ENCODE results near the gene PI4K2B. TPM values are rescaled to one million over a fixed set of nuclear protein-coding genes. Genes with fewer than 3 reads are reported as not detected.

Gene PI4K2B
- total and polyA plus RNA-seq, 2 experiments from 2014 or later: 6.7 to 21.4 TPM

DNA sequence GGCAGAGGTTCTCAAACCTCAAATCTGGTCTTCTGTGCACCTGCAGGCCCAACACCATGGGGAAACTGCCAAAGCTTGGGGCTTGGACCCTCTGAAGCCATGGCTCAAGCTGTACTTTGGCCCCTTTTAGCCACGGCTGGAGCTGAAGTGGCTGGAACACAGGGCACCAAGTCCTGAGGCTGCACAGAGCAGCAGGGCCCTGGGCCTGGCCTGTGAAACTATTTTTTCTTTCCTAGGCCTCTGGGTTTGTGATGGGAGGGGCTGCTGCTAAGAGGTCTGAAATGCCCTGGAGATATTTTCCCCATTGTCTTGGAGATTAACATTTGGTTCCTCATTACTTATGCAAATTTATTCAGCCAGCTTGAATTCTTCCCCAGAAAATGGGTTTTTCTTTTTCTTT is 18.3 kb upstream of the PI4K2B start (continued):
- TF ChIP-seq, protein P1, sequence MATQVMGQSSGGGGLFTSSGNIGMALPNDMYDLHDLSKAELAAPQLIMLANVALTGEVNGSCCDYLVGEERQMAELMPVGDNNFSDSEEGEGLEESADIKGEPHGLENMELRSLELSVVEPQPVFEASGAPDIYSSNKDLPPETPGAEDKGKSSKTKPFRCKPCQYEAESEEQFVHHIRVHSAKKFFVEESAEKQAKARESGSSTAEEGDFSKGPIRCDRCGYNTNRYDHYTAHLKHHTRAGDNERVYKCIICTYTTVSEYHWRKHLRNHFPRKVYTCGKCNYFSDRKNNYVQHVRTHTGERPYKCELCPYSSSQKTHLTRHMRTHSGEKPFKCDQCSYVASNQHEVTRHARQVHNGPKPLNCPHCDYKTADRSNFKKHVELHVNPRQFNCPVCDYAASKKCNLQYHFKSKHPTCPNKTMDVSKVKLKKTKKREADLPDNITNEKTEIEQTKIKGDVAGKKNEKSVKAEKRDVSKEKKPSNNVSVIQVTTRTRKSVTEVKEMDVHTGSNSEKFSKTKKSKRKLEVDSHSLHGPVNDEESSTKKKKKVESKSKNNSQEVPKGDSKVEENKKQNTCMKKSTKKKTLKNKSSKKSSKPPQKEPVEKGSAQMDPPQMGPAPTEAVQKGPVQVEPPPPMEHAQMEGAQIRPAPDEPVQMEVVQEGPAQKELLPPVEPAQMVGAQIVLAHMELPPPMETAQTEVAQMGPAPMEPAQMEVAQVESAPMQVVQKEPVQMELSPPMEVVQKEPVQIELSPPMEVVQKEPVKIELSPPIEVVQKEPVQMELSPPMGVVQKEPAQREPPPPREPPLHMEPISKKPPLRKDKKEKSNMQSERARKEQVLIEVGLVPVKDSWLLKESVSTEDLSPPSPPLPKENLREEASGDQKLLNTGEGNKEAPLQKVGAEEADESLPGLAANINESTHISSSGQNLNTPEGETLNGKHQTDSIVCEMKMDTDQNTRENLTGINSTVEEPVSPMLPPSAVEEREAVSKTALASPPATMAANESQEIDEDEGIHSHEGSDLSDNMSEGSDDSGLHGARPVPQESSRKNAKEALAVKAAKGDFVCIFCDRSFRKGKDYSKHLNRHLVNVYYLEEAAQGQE (IDR thresholded peaks at IDR 0.05; ENCODE audit: unreplicated experiment): no peak
- TF ChIP-seq STAT1 (IDR thresholded peaks at IDR 0.05; ENCODE audit: unreplicated experiment): no peak

DNA sequence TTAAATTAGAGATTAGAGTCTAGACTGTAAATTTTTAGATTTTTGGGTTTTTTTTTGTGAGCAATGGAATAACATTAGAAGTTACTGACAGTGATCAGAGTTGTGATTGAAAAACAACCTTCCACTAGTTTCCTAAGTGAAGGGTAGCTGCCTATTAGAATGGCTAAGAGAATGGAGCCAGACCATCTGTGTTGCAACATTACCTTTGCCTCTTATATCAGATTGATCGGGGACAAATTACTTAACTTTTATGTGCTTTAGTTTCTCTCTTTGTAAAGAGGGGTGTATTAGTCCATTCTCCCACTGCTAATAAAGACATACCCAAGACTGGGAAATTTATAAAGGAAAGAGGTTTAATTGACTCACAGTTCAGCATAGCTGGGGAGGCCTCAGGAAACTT is 12.5 kb upstream of the PI4K2B start:
- peaks cover 13% of the 10 kb centered on the region for H3K36me3 ChIP-seq (ENCODE audit: insufficient read depth)
- Mint-ChIP-seq H3K4me1 (no peaks in the 10 kb centered on the region), H3K9me3 (peaks cover 56% of the 10 kb centered on the region), H3K36me3 (ENCODE audit: low read depth) (peaks cover 37% of the 10 kb centered on the region), H3K27me3 (ENCODE audit: insufficient read depth, low read depth, poor library complexity) (peaks cover 4% of the 10 kb centered on the region), H3K4me3 (no peak overlapping the region), H3K27ac (no peak overlapping the region)
- peaks cover 3% of the 10 kb centered on the region; the same call in 1 of the 2 replicates for H3K9me2 ChIP-seq (ENCODE audit: insufficient read depth)
- H2AFZ ChIP-seq: no peak overlapping the region
- no peaks in the 10 kb centered on the region for H3K79me2 ChIP-seq (replicated peaks; ENCODE audit: insufficient read depth)
- H3K27ac ChIP-seq (ENCODE audit: low read depth): no peak overlapping the region
- no peaks in the 10 kb centered on the region for H3K4me1 ChIP-seq (ENCODE audit: insufficient read depth)
- no peak for DNase-seq (ENCODE audit: low spot score)
- no peak for TF ChIP-seq EZH2 (IDR thresholded peaks at IDR 0.05; ENCODE audit: low read depth, unreplicated experiment)
- no peaks in the 10 kb centered on the region for H4K20me1 ChIP-seq (replicated peaks; ENCODE audit: insufficient read depth)
- H3K4me3 ChIP-seq: no peak overlapping the region
- ATAC-seq: no peak
- H3K27me3 ChIP-seq (ENCODE audit: insufficient read depth): no peaks in the 10 kb centered on the region
- no peak overlapping the region for H3K4me2 ChIP-seq
- no peaks in the 10 kb centered on the region for H3F3A ChIP-seq (replicated peaks; ENCODE audit: low read depth)

DNA sequence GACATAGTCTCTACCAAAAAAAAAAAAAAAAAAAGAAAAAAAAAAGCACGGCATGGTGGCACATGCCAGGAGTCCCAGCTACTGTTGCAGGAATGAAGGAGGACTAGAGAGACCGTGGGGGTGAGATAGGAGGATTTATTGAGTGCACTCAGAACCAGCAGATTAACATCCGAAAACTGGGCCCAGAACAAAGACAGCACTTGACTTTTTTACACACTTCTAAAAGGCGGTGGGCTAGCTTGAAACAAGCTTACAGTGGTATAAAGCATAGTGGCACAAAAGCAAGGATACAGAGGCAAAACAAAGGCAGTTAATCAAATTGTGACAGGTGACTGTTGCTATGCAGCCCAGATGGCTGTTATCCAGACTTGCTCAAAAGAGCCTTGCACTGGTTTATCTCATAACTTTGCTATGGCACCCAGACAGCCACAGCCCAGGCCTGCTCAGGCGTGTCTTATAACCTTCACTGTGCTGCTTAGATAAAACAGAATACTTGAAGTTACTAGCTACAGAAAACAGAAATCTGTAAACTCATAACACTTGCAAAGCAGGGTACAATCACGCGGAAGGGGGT is 9.9 kb upstream of the PI4K2B start:
- Mint-ChIP-seq H3K4me3 (no peak overlapping the region), H3K27me3 (ENCODE audit: insufficient read depth, low read depth, poor library complexity) (peaks cover 2% of the 10 kb centered on the region), H3K27ac (no peak overlapping the region), H3K9me3 (peaks cover 66% of the 10 kb centered on the region), H3K36me3 (ENCODE audit: low read depth) (peaks cover 38% of the 10 kb centered on the region), H3K4me1 (no peaks in the 10 kb centered on the region)
- Histone ChIP-seq H3K4me1 (ENCODE audit: insufficient read depth) (no peaks in the 10 kb centered on the region), H3K4me3 (no peak overlapping the region), H3K36me3 (ENCODE audit: insufficient read depth) (peaks cover 13% of the 10 kb centered on the region), H4K20me1 (replicated peaks; ENCODE audit: insufficient read depth) (no peaks in the 10 kb centered on the region), H3K27me3 (ENCODE audit: insufficient read depth) (no peaks in the 10 kb centered on the region), H3F3A (replicated peaks; ENCODE audit: low read depth) (no peaks in the 10 kb centered on the region), H3K4me2 (no peak overlapping the region), H3K79me2 (replicated peaks; ENCODE audit: insufficient read depth) (no peaks in the 10 kb centered on the region), H2AFZ (no peak overlapping the region), H3K9me2 (ENCODE audit: insufficient read depth) (peaks cover 8% of the 10 kb centered on the region; the same call in 1 of the 2 replicates), H3K27ac (ENCODE audit: low read depth) (no peak overlapping the region)
- TF ChIP-seq CREB1 (CRISPR knock-in tag; IDR thresholded peaks at IDR 0.05; ENCODE audit: low read depth): peak; percentile 49; the same call in 1 of the 2 replicates
- TF ChIP-seq, protein P2, sequence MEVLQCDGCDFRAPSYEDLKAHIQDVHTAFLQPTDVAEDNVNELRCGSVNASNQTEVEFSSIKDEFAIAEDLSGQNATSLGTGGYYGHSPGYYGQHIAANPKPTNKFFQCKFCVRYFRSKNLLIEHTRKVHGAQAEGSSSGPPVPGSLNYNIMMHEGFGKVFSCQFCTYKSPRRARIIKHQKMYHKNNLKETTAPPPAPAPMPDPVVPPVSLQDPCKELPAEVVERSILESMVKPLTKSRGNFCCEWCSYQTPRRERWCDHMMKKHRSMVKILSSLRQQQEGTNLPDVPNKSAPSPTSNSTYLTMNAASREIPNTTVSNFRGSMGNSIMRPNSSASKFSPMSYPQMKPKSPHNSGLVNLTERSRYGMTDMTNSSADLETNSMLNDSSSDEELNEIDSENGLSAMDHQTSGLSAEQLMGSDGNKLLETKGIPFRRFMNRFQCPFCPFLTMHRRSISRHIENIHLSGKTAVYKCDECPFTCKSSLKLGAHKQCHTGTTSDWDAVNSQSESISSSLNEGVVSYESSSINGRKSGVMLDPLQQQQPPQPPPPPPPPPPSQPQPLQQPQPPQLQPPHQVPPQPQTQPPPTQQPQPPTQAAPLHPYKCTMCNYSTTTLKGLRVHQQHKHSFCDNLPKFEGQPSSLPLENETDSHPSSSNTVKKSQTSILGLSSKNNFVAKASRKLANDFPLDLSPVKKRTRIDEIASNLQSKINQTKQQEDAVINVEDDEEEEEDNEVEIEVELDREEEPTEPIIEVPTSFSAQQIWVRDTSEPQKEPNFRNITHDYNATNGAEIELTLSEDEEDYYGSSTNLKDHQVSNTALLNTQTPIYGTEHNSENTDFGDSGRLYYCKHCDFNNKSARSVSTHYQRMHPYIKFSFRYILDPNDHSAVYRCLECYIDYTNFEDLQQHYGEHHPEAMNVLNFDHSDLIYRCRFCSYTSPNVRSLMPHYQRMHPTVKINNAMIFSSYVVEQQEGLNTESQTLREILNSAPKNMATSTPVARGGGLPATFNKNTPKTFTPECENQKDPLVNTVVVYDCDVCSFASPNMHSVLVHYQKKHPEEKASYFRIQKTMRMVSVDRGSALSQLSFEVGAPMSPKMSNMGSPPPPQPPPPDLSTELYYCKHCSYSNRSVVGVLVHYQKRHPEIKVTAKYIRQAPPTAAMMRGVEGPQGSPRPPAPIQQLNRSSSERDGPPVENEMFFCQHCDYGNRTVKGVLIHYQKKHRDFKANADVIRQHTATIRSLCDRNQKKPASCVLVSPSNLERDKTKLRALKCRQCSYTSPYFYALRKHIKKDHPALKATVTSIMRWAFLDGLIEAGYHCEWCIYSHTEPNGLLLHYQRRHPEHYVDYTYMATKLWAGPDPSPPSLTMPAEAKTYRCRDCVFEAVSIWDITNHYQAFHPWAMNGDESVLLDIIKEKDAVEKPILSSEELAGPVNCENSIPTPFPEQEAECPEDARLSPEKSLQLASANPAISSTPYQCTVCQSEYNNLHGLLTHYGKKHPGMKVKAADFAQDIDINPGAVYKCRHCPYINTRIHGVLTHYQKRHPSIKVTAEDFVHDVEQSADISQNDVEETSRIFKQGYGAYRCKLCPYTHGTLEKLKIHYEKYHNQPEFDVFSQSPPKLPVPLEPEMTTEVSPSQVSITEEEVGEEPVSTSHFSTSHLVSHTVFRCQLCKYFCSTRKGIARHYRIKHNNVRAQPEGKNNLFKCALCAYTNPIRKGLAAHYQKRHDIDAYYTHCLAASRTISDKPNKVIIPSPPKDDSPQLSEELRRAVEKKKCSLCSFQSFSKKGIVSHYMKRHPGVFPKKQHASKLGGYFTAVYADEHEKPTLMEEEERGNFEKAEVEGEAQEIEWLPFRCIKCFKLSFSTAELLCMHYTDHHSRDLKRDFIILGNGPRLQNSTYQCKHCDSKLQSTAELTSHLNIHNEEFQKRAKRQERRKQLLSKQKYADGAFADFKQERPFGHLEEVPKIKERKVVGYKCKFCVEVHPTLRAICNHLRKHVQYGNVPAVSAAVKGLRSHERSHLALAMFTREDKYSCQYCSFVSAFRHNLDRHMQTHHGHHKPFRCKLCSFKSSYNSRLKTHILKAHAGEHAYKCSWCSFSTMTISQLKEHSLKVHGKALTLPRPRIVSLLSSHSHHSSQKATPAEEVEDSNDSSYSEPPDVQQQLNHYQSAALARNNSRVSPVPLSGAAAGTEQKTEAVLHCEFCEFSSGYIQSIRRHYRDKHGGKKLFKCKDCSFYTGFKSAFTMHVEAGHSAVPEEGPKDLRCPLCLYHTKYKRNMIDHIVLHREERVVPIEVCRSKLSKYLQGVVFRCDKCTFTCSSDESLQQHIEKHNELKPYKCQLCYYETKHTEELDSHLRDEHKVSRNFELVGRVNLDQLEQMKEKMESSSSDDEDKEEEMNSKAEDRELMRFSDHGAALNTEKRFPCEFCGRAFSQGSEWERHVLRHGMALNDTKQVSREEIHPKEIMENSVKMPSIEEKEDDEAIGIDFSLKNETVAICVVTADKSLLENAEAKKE (CRISPR knock-in tag; IDR thresholded peaks at IDR 0.05): no peak
- peak; percentile 51; the same call in 1 of the 2 replicates for TF ChIP-seq ZNF331 (CRISPR knock-in tag; IDR thresholded peaks at IDR 0.05; ENCODE audit: low read depth)
- TF ChIP-seq EZH2phosphoT487 (IDR thresholded peaks at IDR 0.05; ENCODE audit: unreplicated experiment): no peak
- no peak for ATAC-seq
- DNase-seq (ENCODE audit: low spot score): peak; percentile 68
